Stimulated activated CD4-positive, alpha-beta T cell treated with anti-CD3 and anti-CD28 coated beads, TNF-alpha, amount 100 ng/mL, for 1 hour (primary cell): Measurements from ENCODE around the gene SUPT3H.

Experiments
- DNase-seq, 3 donors: peaks; one replicate each; pipeline ENCODE4 v3.0.0-alpha.2; 2020; ENCODE audit warnings: low read depth in 3 of 3, low spot score in 1 of 3

SUPT3H gene

GRCh38 chr6:44965708-44966107, 412.0 kb downstream of the SUPT3H start:
- no peak for DNase-seq

- DNase-seq, result no peak
Measured at GRCh38 chr6:44960898-44961297, 416.8 kb downstream of the SUPT3H start.

DNA sequence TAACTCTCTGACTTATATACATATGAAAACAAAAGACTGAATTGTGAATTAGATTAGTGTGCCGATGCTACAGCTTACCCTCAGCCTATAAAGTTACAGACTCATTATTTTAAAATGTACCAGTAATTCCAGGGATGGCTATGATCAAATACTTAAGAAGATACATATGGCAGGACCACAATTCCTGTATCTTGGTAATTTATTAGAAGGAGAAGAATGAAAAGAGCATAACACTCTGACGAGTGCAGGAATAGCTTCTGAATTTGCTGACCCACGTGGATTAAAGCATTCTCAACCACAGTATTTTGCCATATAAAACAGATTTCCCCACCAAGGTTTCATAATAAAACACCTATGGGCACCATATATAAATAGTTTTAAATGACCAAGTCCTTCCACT, 418.1 kb downstream of the SUPT3H start:
- DNase-seq, result no peak

GRCh38 chr6:44957156-44957555, 420.6 kb downstream of the SUPT3H start:
- DNase-seq, result no peak

DNA sequence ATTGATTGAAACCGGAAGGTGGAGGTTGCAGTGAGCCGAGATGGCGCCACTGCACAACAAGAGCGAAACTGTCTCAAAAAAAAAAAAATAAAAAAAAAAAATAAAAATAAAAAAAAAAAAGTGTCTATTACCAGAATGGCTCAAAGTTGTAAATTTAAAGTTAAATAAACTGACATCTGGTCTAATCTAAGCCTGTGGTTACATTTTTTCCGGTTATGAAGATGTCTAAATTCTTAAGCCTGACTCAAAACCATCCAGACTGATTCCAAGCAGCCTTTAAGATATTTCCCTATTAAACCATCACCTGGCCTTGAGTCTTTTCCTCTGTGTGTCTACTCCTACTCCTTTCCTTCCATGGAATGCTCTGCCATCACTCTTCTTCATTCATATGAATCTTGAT, 421.3 kb downstream of the SUPT3H start:
- DNase-seq, result no peak

- DNase-seq, result no peak
Measured at GRCh38 chr6:44955145-44955544, 422.6 kb downstream of the SUPT3H start.

GRCh38 chr6:44954281-44954680, 423.5 kb downstream of the SUPT3H start:
- DNase-seq, result no peak

DNA sequence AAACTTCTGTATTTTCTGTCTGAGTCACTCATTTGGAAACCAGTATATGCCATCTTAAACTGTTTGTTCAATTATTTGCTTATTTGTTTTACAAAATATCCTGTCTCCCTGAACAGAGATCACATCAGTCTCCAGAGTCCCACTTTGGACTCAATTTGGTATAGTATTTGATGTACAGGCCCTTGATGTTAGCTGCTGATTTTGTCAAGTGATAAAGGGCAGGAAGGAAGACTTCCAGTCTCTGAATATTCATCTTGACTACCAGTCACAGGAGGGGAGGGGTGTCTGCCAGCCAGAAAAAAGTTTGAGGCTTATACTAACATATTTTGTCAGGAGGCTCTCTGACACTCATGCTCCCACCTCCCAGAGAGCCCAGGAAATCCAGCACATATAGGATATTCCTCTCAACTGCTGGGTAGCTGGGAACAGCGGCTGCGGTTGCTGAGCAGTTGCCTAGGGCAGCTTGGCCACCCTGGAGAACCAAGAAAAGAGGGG, 426.4 kb downstream of the SUPT3H start:
- no peak for DNase-seq

DNA sequence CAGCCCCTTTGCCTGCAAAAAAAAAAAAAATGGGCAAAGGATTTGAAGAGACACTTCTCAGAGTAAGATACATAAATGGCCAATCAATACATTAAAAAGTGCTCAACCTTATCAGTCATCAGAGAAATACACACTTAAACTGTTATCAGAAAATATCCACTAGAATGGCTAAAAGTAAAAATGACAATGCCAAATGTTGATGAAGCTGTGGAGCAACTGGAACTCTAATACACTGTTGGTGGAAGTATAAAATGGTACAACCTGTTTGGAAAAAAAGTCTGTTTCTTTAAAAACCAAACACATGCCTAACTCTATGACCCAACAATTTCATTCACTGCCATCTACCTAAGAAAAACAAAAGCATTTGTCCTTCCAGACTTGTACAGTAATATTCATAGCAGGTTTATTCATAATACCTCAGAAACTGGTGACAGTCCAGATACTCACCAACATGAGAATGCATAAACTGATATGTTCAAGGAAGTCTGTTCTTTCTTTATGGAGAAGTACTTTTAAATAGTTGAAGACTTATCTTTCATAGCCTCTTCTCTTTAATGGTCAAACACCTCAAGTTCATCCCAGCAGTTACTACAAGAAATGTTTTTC, 428.0 kb downstream of the SUPT3H start:
- DNase-seq, result no peak

DNA sequence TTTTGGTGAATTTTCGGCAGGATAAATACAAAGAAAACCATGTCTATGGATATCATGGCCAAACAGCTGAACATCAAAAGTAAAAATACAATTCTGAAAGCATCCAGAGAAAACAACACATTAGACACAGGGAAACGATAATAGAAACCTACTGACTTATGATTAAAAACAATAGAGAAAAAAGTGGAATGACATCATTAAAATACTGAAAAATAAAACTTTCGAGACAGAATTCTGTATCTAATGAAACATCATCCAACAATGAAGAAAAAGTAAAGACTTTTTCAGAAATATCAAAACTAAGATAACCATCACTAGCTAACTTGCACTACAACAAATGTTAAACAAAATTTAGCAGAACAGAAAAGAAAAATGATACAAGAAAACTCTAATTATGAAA, 434.2 kb downstream of the SUPT3H start:
- DNase-seq, result no peak

DNA sequence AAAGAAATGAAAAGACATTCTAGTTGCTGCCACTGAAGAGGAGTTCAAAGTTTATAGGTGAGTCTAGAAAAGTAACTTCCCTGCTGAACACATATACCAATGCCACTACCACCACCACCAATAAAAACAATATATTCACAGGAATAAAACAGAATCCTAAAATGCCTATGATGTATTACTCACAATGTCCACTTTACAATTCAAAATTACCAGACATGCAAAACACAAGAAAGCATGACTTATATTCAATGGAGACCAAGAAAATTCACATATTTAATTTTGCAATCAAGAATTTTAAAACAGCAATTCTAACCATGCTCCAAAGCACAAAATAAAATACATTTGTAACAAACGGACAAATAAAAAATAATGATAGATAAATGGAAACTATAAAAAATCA, 434.9 kb downstream of the SUPT3H start:
- DNase-seq, result no peak

DNA sequence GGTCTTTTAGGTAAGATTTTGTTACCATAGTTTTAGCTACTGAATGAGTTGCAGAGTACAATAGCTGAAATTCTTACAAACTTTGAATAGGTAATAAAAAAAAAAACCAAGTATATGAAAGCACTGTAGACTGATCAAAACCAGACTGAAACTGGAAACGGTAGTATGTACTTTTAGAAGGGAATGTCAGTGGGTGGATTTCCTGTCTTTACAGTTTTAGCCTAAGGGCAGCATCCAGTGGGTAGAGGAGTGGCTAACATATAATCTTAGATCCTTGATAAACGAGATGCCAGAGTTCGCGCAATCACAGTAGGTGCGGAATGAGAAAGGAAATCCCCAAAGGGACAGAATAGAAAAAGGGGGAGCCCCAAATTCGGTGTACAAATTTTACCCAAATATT, 435.5 kb downstream of the SUPT3H start:
- DNase-seq, result no peak

DNA sequence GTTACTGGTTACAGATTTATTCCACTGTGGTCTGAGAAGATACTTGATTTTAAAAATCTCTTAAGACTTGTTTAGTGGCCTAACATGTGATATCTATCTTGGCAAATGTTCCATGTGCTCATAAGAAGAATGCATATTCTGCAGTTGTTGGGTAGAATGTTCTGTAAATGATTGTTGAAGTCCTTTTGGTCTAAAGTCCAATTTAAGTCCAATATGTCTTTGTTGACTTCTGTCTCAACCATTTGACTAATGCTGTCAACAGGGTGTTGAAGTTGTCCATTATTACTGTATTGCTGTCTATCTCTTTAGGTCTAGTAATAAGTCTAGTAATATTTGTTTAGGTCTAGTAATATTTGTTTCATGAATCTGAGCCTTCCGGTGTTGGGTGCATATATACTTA, 437.4 kb downstream of the SUPT3H start:
- DNase-seq, result no peak

DNA sequence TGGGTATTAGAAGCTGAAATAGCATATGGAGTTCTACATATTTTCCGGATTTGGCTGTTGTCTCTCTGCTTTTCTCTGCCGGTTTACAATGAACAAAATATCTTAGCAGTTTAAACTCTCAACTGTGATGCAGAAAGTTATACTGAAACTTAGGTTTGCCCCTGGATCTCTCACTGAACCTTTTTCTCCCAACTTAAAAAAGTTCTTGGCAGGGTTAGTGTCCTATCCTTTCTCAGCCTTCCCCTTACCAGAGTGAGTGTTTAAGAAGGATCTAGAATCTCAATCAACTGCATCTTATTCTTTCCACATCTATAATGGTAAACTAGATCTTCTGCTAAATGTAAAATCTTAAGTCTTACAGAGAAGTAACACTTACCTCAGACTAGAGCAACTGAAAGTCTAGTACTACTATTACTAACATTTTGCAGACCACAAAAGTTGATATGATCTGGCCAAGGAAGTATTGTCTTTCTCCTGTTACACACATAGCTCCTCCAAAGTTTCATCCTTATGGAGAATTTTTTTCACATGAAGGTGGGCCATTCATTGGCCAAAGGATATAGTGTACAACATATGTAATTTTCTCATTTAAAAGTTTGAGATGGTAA, 441.9 kb downstream of the SUPT3H start:
- no peak for DNase-seq

DNA sequence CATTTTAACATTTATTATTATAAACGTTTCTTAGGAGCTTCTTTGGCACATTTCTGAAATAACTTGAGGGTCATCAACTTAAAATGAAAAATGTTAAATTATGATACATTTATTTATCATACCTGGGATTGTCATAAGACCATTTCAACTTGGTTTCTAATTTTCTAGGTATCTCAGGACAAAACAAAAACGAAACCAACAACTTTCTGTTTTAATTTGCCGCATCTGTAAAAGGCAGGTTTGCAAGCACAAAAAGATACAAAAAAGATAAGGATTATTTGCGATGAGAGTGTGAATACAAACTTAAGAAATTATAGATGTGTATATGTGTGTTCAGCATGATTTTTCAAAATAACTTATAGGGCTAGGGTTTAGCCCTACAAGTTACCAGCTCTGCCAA, 444.6 kb downstream of the SUPT3H start:
- no peak for DNase-seq

- DNase-seq, result peak in 1 of 3 donors; percentile 7
Measured at GRCh38 chr6:44932651-44933091, 445.1 kb downstream of the SUPT3H start.

DNA sequence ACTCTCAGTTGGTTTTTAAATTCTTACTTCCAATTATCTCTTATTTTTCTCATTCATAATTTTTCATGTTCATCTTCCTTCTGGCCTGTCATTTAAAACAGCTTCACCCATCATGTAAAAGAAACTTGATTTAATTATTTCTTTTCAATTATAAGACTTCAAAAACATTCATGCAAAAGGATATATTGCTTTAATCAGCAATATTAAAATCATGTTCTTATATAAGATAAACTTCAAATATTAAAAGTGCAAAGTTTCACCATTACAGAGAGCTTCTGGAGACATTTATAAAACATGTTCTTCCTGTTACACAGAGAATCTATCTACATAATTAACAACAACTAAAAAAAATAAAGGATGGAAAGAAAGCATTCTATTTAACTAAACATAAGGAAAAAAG, 446.3 kb downstream of the SUPT3H start:
- DNase-seq, result no peak

GRCh38 chr6:44926556-44926955, 451.2 kb downstream of the SUPT3H start:
- no peak for DNase-seq

DNA sequence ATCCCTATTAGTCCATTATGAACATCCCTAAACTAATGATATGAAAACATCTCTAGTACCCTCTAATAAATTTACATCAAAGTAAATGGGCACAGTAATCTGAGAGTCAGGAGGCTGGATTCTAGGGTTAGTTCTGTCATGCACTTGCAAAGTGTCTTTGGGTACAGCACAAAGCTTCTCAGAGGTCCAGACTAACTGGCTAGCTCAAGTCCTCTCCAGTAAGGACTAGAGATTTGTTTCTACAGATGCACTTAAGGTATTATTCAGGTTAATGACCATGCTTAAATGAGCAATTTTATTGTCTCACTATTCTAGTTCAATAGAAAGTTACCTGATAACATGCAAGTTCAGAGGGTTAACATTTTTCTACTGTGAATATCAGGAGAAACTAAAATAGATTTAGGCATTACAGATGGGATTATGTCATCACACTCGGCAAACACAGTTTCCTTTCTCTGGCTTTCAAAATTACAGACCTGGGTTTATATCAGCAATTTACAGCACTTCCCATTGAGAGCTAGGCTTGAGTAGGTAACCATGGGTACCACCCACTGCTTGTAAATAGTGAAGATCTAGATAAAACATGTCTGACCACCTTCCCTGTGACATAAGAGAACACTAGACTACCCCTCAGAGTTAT, 452.5 kb downstream of the SUPT3H start:
- DNase-seq, result no peak

DNA sequence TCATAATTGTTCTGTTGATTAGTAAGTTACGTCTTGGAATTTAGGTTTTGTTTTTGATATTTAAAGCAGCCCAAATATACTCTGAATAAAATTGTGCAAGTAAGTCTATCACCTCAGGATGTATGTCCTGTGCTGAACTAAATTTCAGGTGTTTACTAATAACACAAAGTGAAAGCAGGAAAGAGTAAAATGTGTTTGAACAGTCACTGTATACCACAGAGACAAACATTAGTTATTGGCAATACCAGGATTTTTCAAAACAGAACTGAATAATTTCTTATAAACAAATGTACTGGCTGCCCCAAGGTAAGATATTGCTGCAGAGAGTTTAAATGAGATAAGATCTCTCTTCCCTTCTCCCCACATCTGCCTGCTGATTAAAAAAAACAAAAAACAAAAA, 454.3 kb downstream of the SUPT3H start:
- DNase-seq, result no peak

- no peak for DNase-seq
Measured at GRCh38 chr6:44921798-44922197, 455.9 kb downstream of the SUPT3H start.

DNA sequence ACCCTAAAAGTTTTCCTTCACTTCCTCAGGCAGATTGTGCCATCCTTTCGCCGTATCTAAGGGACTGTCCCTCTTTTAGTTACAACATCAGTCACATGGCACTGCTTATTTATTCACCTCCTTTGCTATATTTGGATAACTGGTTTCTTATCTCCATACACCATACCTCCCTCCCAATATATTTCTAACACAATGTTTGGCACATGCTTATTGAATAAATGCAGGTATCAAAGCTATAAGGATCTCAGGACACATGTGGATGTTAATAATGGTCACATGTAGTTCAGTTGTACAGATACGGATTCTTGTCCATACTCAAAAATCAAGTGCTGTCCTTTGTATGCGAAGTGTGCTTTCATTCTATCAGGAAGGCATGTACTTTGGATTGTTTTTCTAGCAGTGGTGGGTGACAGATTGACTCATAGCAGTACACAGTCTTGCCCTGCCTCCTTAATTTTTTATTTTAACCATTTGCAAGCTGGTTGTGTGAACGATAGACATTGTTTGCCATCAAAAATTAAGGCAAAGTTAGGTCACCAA, 456.7 kb downstream of the SUPT3H start:
- no peak for DNase-seq
